ENCODE measurements around the gene CNFN.

CNFN gene

GRCh38 chr19:42397263-42398166 lies 7.4 kb upstream of the CNFN start:
- Histone ChIP-seq H3K4me3 (ENCODE audit: low read depth in 1 of 2, low read length in 2 of 2) (peak overlapping the region; percentile 46 to 71), H3K27ac (ENCODE audit: low read length) (peak overlapping the region; percentile 86)
- ATAC-seq (ENCODE audit: insufficient read depth, low read depth), result no peak

GRCh38 chr19:42396381-42397262 lies 6.5 kb upstream of the CNFN start:
- ATAC-seq (ENCODE audit: insufficient read depth, low read depth) (peak; percentile 98), DNase-seq (peak; percentile 99)
- H3K27ac ChIP-seq (ENCODE audit: low read length), result peak overlapping the region; percentile 86
- peak overlapping the region; percentile 46 to 71 for H3K4me3 ChIP-seq (ENCODE audit: low read depth in 1 of 2, low read length in 2 of 2)
- TF ChIP-seq EZH2 (IDR thresholded peaks at IDR 0.05; ENCODE audit: borderline replicate concordance, low read depth, low read length, severe bottlenecking), result no peak
- no peak for TF ChIP-seq CTCF (IDR thresholded peaks at IDR 0.05; ENCODE audit: borderline replicate concordance, extremely low read depth, low read length, poor library complexity, severe bottlenecking)
- peaks cover 13% of the 10 kb centered on the region for H3K79me2 ChIP-seq (ENCODE audit: insufficient read depth, low read length)
- peak overlapping the region; percentile 67 for H3K9ac ChIP-seq (ENCODE audit: low read depth, low read length)
- peak overlapping the region; percentile 88 for H3K4me2 ChIP-seq (ENCODE audit: insufficient read depth, low read length)
- H3K36me3 ChIP-seq (ENCODE audit: insufficient read depth, low read length), result no peaks in the 10 kb centered on the region
- H3K4me1 ChIP-seq (ENCODE audit: insufficient read depth, low read length), result peaks cover 30% of the 10 kb centered on the region
- H3K9me3 ChIP-seq (ENCODE audit: insufficient read depth, low read length, severe bottlenecking), result no peaks in the 10 kb centered on the region
- no peaks in the 10 kb centered on the region for H4K20me1 ChIP-seq (ENCODE audit: insufficient read depth, low read length)
- peak overlapping the region; percentile 94 for H2AFZ ChIP-seq (ENCODE audit: low read depth, low read length)
- no peaks in the 10 kb centered on the region for H3K27me3 ChIP-seq (ENCODE audit: insufficient read depth, low read length, poor library complexity)

More at GRCh38 chr19:42397263-42398166, 7.4 kb upstream of the CNFN start:
- Histone ChIP-seq H3K27me3 (ENCODE audit: insufficient read depth, low read length, poor library complexity) (no peaks in the 10 kb centered on the region), H4K20me1 (ENCODE audit: insufficient read depth, low read length) (0 out of 2 replicates have a peak, but pooled peaks cover 1% of the 10 kb centered on the region), H2AFZ (ENCODE audit: low read depth, low read length) (peak overlapping the region; percentile 94), H3K9ac (ENCODE audit: low read depth, low read length) (peak overlapping the region; percentile 67), H3K4me1 (ENCODE audit: insufficient read depth, low read length) (peaks cover 33% of the 10 kb centered on the region), H3K9me3 (ENCODE audit: insufficient read depth, low read length, severe bottlenecking) (no peaks in the 10 kb centered on the region), H3K4me2 (ENCODE audit: insufficient read depth, low read length) (peak overlapping the region; percentile 88), H3K79me2 (ENCODE audit: insufficient read depth, low read length) (peaks cover 13% of the 10 kb centered on the region), H3K36me3 (ENCODE audit: insufficient read depth, low read length) (0 out of 2 replicates have a peak, but pooled peaks cover under 1% of the 10 kb centered on the region)
- DNase-seq, result no peak
- TF ChIP-seq CTCF (IDR thresholded peaks at IDR 0.05; ENCODE audit: borderline replicate concordance, extremely low read depth, low read length, poor library complexity, severe bottlenecking) (no peak), EZH2 (IDR thresholded peaks at IDR 0.05; ENCODE audit: borderline replicate concordance, low read depth, low read length, severe bottlenecking) (no peak)

- Histone ChIP-seq H3K27ac (ENCODE audit: low read length) (no peak overlapping the region), H3K4me1 (ENCODE audit: insufficient read depth, low read length) (peaks cover 23% of the 10 kb centered on the region), H3K9me3 (ENCODE audit: insufficient read depth, low read length, severe bottlenecking) (no peaks in the 10 kb centered on the region), H3K4me3 (ENCODE audit: low read depth in 1 of 2, low read length in 2 of 2) (no peak overlapping the region), H2AFZ (ENCODE audit: low read depth, low read length) (no peak overlapping the region), H3K9ac (ENCODE audit: low read depth, low read length) (no peak overlapping the region), H3K79me2 (ENCODE audit: insufficient read depth, low read length) (peaks cover 13% of the 10 kb centered on the region), H3K4me2 (ENCODE audit: insufficient read depth, low read length) (no peak overlapping the region), H3K36me3 (ENCODE audit: insufficient read depth, low read length) (no peaks in the 10 kb centered on the region), H3K27me3 (ENCODE audit: insufficient read depth, low read length, poor library complexity) (peaks cover 5% of the 10 kb centered on the region), H4K20me1 (ENCODE audit: insufficient read depth, low read length) (no peaks in the 10 kb centered on the region)
- no peak for DNase-seq
- no peak for ATAC-seq (ENCODE audit: insufficient read depth, low read depth)
- TF ChIP-seq EZH2 (IDR thresholded peaks at IDR 0.05; ENCODE audit: borderline replicate concordance, low read depth, low read length, severe bottlenecking) (no peak), CTCF (IDR thresholded peaks at IDR 0.05; ENCODE audit: borderline replicate concordance, extremely low read depth, low read length, poor library complexity, severe bottlenecking) (no peak)
These were observed 4.7 kb upstream of the CNFN start for GRCh38 chr19:42394751-42395150.

Measured in DND-41 (cell line).